ENCODE measurements around the gene MSI1. TPM values are rescaled to one million over a fixed set of nuclear protein-coding genes. Genes with fewer than 3 reads are reported as not detected.
A peak's percentile ranks its signal among the peaks of the same experiment; 100 is the strongest.
"Not testable (repeated sequence)": the region's sequence is repeated elsewhere in the genome, so short reads cannot be mapped to it uniquely, and the experiment has no call there.

The MSI1 gene
- total RNA-seq, 1 experiment from 2014 or later = 1.7 TPM

- CTCF ChIA-PET = no interaction called here
- intact Hi-C loops (cut with micrococcal nuclease; ENCODE audit: unreplicated experiment) = no loop called here
- no peaks in the 10 kb centered on the region for H4K20me1 ChIP-seq (ENCODE audit: insufficient read depth)
- TF ChIP-seq CTCF (conservative IDR thresholded peaks at IDR 0.05) = no peak
- POLR2A ChIA-PET (ENCODE audit: unreplicated experiment) = no interaction called here
- BruUV-seq (replicated peaks) = no TSS peak
- H3K79me2 ChIP-seq (ENCODE audit: low read depth) = no peaks in the 10 kb centered on the region
- no peaks in the 10 kb centered on the region for H3K4me1 ChIP-seq (replicated peaks; ENCODE audit: insufficient read depth)
- no peaks in the 10 kb centered on the region for H3F3A ChIP-seq (ENCODE audit: insufficient read depth, low read depth)
- H3K4me3 ChIP-seq = no peak overlapping the region
- H3K27ac ChIP-seq = no peak overlapping the region
- H3K9me3 ChIP-seq (ENCODE audit: insufficient read depth, low read depth) = no peaks in the 10 kb centered on the region
- no peaks in the 10 kb centered on the region for H3K36me3 ChIP-seq (ENCODE audit: low read depth)
- no peak for DNase-seq
- H3K27me3 ChIP-seq (ENCODE audit: insufficient read depth, low read depth) = no peaks in the 10 kb centered on the region
- no peak overlapping the region for H3K4me2 ChIP-seq
- no peaks in the 10 kb centered on the region for H3K9me2 ChIP-seq (ENCODE audit: insufficient read depth)
- H2AFZ ChIP-seq = no peak overlapping the region
These were observed 31.2 kb downstream of the MSI1 start for GRCh38 chr12:120337730-120338129.

- H3K4me1 ChIP-seq (replicated peaks; ENCODE audit: insufficient read depth); H3F3A ChIP-seq (ENCODE audit: insufficient read depth, low read depth); POLR2A ChIA-PET (ENCODE audit: unreplicated experiment); H3K4me2 ChIP-seq; H4K20me1 ChIP-seq (ENCODE audit: insufficient read depth); H3K9me2 ChIP-seq (ENCODE audit: insufficient read depth); BruUV-seq (replicated peaks); intact Hi-C loops (cut with micrococcal nuclease; ENCODE audit: unreplicated experiment); DNase-seq; H2AFZ ChIP-seq; H3K27me3 ChIP-seq (ENCODE audit: insufficient read depth, low read depth); H3K4me3 ChIP-seq; H3K27ac ChIP-seq; CTCF ChIA-PET; H3K79me2 ChIP-seq (ENCODE audit: low read depth); H3K9me3 ChIP-seq (ENCODE audit: insufficient read depth, low read depth); H3K36me3 ChIP-seq (ENCODE audit: low read depth): not testable (repeated sequence)
These were observed 32.6 kb downstream of the MSI1 start for GRCh38 chr12:120336392-120336791.

GRCh38 chr12:120335447-120335846 is 33.5 kb downstream of the MSI1 start:
- BruUV-seq (replicated peaks); H3K36me3 ChIP-seq (ENCODE audit: low read depth); H2AFZ ChIP-seq; H3K27ac ChIP-seq; H3K9me2 ChIP-seq (ENCODE audit: insufficient read depth); H3K4me2 ChIP-seq; H3K27me3 ChIP-seq (ENCODE audit: insufficient read depth, low read depth); H4K20me1 ChIP-seq (ENCODE audit: insufficient read depth); H3K9me3 ChIP-seq (ENCODE audit: insufficient read depth, low read depth); H3F3A ChIP-seq (ENCODE audit: insufficient read depth, low read depth); CTCF ChIA-PET; H3K4me1 ChIP-seq (replicated peaks; ENCODE audit: insufficient read depth); H3K79me2 ChIP-seq (ENCODE audit: low read depth); H3K4me3 ChIP-seq; intact Hi-C loops (cut with micrococcal nuclease; ENCODE audit: unreplicated experiment): not testable (repeated sequence)
- peak in 1 of 2 experiments; percentile 41 for DNase-seq
- TF ChIP-seq CTCF (conservative IDR thresholded peaks at IDR 0.05) = peak; percentile 60
- POLR2A ChIA-PET (ENCODE audit: unreplicated experiment) = interaction anchor here (0.6 to 0.7 kb wide), 3 partner anchors 9 to 210 kb away, joined by 3 to 4 read pairs (median 3); no protein-coding TSS in a partner anchor

GRCh38 chr12:120332523-120332922 is 36.4 kb downstream of the MSI1 start:
- intact Hi-C loops (cut with micrococcal nuclease; ENCODE audit: unreplicated experiment) = no loop called here
- ChIA-PET POLR2A (ENCODE audit: unreplicated experiment) (interaction anchor here (0.6 kb wide), 1 partner anchor 49 kb away, joined by 12 read pairs; no protein-coding TSS in a partner anchor), CTCF (no interaction called here)
- no peaks in the 10 kb centered on the region for H3K9me3 ChIP-seq (ENCODE audit: insufficient read depth, low read depth)
- no peaks in the 10 kb centered on the region for H3K4me1 ChIP-seq (replicated peaks; ENCODE audit: insufficient read depth)
- no peaks in the 10 kb centered on the region for H4K20me1 ChIP-seq (ENCODE audit: insufficient read depth)
- no TSS peak for BruUV-seq (replicated peaks)
- H3K36me3 ChIP-seq (ENCODE audit: low read depth) = no peaks in the 10 kb centered on the region
- no peak overlapping the region for H3K27ac ChIP-seq
- no peak for DNase-seq
- no peak overlapping the region for H3K4me3 ChIP-seq
- H3K4me2 ChIP-seq = no peak overlapping the region
- no peaks in the 10 kb centered on the region for H3F3A ChIP-seq (ENCODE audit: insufficient read depth, low read depth)
- H2AFZ ChIP-seq = no peak overlapping the region
- H3K27me3 ChIP-seq (ENCODE audit: insufficient read depth, low read depth) = 0 out of 2 replicates have a peak, but pooled peaks cover 4% of the 10 kb centered on the region
- TF ChIP-seq EZH2 (IDR thresholded peaks at IDR 0.05; ENCODE audit: low read depth) (no peak), CTCF (conservative IDR thresholded peaks at IDR 0.05) (no peak)
- no peaks in the 10 kb centered on the region for H3K79me2 ChIP-seq (ENCODE audit: low read depth)
- no peaks in the 10 kb centered on the region for H3K9me2 ChIP-seq (ENCODE audit: insufficient read depth)
